ENCODE results near the gene MALSU1. TPM values are rescaled to one million over a fixed set of nuclear protein-coding genes. Genes with fewer than 3 reads are reported as not detected.

The MALSU1 gene
- 10 to 100 TPM; 46.3 to 52.8 TPM for total RNA-seq

DNA sequence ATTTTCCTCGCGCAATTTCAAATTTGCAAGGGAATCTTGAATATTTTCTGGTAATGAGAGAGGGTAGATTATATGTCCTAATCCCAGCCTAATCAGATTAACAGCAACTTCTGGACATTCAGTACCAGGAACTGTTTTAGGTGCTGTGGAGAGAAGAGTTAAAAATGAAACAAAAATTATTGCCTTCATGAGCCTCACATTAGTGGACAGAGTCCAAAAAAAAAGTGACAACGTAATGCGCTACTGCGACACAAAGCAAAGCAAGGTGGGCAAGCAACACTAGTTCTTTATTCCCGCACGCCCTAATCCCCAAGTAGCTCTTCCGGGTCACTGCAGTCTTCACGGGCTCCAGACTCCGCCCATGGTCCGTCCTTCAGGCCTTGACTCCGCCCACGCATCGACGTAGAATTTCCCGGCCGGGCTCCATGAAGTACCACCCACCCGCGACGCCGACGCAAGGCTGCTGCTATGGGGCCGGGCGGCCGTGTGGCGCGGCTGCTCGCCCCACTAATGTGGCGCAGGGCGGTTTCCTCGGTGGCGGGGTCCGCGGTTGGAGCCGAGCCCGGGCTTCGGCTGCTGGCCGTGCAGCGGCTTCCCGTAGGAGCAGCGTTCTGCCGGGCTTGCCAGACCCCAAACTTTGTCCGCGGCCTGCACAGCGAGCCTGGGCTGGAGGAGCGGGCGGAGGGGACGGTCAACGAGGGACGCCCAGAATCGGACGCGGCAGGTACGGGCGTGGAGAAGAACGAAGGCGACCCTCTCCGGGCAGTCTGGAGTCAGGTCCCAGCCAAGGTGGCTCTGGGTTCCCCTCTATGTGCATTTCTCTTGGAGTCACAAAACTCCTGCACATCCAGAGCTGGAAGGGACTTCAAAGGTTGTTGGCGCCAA is at the start of gene MALSU1:
MALSU1 (plus strand) TSS at position 455 of the 885 bp plus-strand sequence; CDS start at position 469, 14 bp downstream.
- Mint-ChIP-seq H3K4me1 (peaks cover 31% of the 10 kb centered on the region), H3K27ac (peak within 1 kb of the TSS; percentile 96), H3K9me3 (peaks cover 5% of the 10 kb centered on the region), H3K36me3 (peaks cover 16% of the 10 kb centered on the region), H3K4me3 (peak within 1 kb of the TSS; percentile 97), H3K27me3 (no peaks in the 10 kb centered on the region)
- ATAC-seq (ENCODE audit: low read depth) (peak; percentile 99), DNase-seq (peak; percentile 95)
- POLR2A ChIA-PET, result interaction anchor here (0.6 to 1.4 kb wide), 9 partner anchors 9 to 517 kb away, joined by 3 to 5 read pairs (median 3); no protein-coding TSS in a partner anchor

DNA sequence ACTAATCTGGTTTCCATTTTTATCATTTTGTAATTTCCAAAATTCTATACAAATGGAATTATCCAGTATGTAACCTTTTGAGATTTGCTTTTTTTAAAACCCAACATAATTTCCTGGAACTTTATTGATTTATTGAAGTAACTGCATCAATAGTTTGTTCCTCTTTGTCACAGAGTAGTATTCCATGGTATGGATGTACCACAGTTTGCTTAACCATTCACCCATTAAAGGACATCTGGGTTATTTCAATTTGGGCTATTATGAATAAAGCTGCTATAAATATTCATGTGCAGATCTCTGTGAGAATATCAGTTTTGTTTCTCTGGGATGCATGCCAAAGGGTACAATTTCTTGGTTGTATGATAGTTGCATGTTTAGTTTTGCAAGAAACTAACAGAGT is 49.7 kb upstream of the MALSU1 start:
- ATAC-seq (ENCODE audit: low read depth) (no peak), DNase-seq (no peak)
- peaks cover 83% of the 10 kb centered on the region for H3K27me3 Mint-ChIP-seq
- H3K4me1 Mint-ChIP-seq, result peaks cover 2% of the 10 kb centered on the region
- H3K9me3 Mint-ChIP-seq, result peaks cover 3% of the 10 kb centered on the region
- H3K4me3 Mint-ChIP-seq, result no peak overlapping the region
- H3K36me3 Mint-ChIP-seq, result no peaks in the 10 kb centered on the region
- POLR2A ChIA-PET, result no interaction called here
- H3K27ac Mint-ChIP-seq, result no peak overlapping the region

DNA sequence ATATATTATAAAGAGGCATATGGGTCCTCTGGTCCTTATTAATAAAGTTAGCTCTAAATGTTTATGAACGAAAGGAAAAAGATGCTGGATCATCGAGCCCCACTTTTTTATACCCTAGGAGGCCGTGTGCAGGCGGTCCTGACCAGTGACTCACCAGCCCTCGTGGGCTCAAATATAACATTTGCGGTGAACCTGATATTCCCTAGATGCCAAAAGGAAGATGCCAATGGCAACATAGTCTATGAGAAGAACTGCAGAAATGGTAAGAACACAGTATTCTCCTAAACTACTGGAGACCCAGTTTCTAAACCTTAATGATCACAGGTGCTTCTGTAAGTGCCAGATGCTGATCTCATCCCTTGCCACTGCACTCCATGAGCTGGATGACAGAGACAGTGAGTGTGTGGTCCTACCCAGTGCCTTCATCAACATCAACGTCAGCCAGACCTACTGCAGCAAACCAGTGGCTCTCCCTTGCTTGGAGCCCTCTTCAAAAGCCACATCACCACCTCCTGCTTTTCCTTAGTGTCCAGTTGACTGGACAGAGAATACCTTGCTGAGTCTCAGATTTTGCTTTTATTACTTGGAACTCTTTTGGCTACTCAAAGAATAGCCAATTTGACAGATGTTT is 45.0 kb upstream of the MALSU1 start:
- peaks cover 62% of the 10 kb centered on the region for H3K27me3 Mint-ChIP-seq

DNA sequence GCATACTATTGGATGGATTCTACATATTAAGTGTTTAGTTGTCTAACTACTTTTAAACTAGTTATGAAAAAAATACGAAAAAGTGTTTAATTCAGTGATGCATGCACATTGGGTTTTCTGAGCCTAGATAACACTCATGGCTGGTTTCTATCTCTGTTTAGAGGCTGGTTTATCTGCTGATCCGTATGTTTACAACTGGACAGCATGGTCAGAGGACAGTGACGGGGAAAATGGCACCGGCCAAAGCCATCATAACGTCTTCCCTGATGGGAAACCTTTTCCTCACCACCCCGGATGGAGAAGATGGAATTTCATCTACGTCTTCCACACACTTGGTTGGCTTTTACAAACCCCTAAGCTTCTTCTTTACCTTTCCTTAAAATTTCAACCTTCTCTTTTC is 42.4 kb upstream of the MALSU1 start:
- Mint-ChIP-seq H3K9me3 (no peaks in the 10 kb centered on the region), H3K27ac (no peak overlapping the region), H3K27me3 (peaks cover 42% of the 10 kb centered on the region), H3K36me3 (no peaks in the 10 kb centered on the region), H3K4me1 (no peaks in the 10 kb centered on the region), H3K4me3 (no peak overlapping the region)
- POLR2A ChIA-PET, result interaction anchor here (0.6 kb wide), 1 partner anchor 16 kb away, joined by 4 read pairs; no protein-coding TSS in a partner anchor
- no peak for DNase-seq
- no peak for ATAC-seq (ENCODE audit: low read depth)

More for the DNA sequence above, 45.0 kb upstream of the MALSU1 start:
- Mint-ChIP-seq H3K36me3 (no peaks in the 10 kb centered on the region), H3K27ac (no peak overlapping the region), H3K4me3 (no peak overlapping the region), H3K9me3 (peaks cover 2% of the 10 kb centered on the region), H3K4me1 (no peaks in the 10 kb centered on the region)
- POLR2A ChIA-PET, result no interaction called here
- no peak for DNase-seq
- ATAC-seq (ENCODE audit: low read depth), result no peak

DNA sequence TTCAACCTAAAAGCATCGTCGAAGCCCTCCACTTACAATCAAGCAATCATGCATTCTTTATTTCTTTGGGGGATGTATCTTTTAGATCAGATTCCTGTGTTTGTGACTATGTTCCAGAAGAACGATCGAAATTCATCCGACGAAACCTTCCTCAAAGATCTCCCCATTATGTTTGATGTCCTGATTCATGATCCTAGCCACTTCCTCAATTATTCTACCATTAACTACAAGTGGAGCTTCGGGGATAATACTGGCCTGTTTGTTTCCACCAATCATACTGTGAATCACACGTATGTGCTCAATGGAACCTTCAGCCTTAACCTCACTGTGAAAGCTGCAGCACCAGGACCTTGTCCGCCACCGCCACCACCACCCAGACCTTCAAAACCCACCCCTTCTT is 38.8 kb upstream of the MALSU1 start:
- peaks cover 21% of the 10 kb centered on the region for H3K27me3 Mint-ChIP-seq
- no peak overlapping the region for H3K4me3 Mint-ChIP-seq
- POLR2A ChIA-PET, result no interaction called here
- no peaks in the 10 kb centered on the region for H3K9me3 Mint-ChIP-seq
- DNase-seq (no peak), ATAC-seq (ENCODE audit: low read depth) (no peak)
- H3K4me1 Mint-ChIP-seq, result no peaks in the 10 kb centered on the region
- no peaks in the 10 kb centered on the region for H3K36me3 Mint-ChIP-seq
- H3K27ac Mint-ChIP-seq, result no peak overlapping the region

DNA sequence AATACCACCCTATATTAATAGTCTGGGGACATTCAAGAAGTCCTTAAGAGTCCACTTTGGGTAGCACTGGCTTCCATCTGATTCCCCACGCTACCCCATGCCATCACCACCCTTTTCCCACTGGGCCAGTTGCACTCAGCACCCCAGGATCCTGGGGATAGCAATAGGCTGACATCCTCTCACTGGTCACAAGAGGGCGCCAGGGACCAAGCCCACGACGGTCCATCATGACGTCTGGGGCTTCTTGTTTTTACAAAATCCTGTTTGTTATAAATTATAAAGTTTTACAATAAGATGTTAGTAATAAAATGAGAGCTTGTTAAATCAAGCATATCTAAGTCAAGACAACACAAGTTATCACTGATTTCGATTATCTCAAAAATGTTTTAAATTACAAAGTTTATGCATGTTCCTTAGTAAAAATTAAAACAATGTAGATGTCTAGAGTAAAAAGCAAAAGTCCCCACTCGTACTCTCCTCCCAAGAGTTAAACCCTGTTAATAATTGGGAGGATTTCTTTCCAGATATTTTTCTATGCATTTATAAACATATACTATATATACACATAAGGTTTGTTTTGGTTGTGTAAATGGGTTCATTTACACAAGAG is 37.2 kb upstream of the MALSU1 start:
- ATAC-seq (ENCODE audit: low read depth), result peak; percentile 85

DNA sequence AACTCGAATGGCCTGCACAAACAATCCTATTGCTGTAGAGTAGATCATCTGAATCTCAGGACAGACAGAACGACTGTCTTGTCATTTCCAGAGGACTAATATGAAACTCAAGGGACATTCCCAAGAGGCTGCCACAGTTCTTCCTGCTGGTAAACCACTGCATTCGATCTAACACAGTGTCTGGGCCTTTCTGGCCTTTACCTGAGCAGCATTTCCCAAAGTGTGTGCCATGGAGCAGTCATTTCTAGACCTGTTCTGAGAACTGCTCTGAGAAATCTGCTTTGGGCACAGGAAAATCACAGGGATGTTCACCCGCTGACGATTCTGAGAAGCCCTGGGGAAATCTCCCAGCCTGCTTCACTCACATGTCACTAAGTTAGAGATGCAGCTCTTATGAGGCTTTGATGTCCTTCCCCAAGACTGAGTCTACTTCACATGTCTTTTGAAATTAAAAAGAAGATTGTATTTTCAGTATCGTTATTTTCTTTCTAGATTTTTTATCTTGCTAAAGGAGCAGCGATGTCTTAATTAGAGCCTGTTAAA is 34.2 kb upstream of the MALSU1 start:
- no peaks in the 10 kb centered on the region for H3K4me1 Mint-ChIP-seq
- no peak overlapping the region for H3K4me3 Mint-ChIP-seq
- DNase-seq, result no peak
- peaks cover 5% of the 10 kb centered on the region for H3K27me3 Mint-ChIP-seq
- H3K9me3 Mint-ChIP-seq, result no peaks in the 10 kb centered on the region
- H3K36me3 Mint-ChIP-seq, result no peaks in the 10 kb centered on the region
- no peak for ATAC-seq (ENCODE audit: low read depth)
- POLR2A ChIA-PET, result no interaction called here
- no peak overlapping the region for H3K27ac Mint-ChIP-seq

More for the DNA sequence above, 37.2 kb upstream of the MALSU1 start:
- H3K4me1 Mint-ChIP-seq, result no peaks in the 10 kb centered on the region
- no peak overlapping the region for H3K27ac Mint-ChIP-seq
- H3K36me3 Mint-ChIP-seq, result no peaks in the 10 kb centered on the region
- peaks cover 15% of the 10 kb centered on the region for H3K27me3 Mint-ChIP-seq
- H3K4me3 Mint-ChIP-seq, result no peak overlapping the region
- peak; percentile 64 for DNase-seq
- POLR2A ChIA-PET, result no interaction called here
- no peaks in the 10 kb centered on the region for H3K9me3 Mint-ChIP-seq

DNA sequence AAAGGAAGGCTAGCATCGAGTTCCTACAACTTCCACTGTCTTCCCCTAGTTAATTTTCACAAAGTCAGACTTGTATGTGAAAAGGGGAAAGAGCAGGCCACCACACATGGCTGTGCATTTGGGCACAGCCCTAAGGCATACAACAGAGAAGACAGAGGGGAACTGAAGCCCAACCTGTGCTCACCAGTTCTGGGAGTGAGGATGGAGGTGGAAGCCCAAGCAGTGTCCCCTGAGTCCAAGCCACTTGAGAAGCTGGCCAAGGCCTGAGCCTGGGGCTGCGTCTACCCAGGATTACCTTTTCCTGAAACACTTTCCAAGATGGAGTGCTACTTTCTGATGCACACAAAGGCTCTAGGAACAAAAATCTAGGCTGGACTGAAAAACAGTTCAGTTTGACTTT is 32.2 kb upstream of the MALSU1 start:
- no peak overlapping the region for H3K27ac Mint-ChIP-seq
- H3K4me1 Mint-ChIP-seq, result no peaks in the 10 kb centered on the region
- no peak overlapping the region for H3K4me3 Mint-ChIP-seq
- peaks cover 5% of the 10 kb centered on the region for H3K27me3 Mint-ChIP-seq
- no peaks in the 10 kb centered on the region for H3K36me3 Mint-ChIP-seq
- H3K9me3 Mint-ChIP-seq, result no peaks in the 10 kb centered on the region
- DNase-seq (no peak), ATAC-seq (ENCODE audit: low read depth) (no peak)
- POLR2A ChIA-PET, result no interaction called here

DNA sequence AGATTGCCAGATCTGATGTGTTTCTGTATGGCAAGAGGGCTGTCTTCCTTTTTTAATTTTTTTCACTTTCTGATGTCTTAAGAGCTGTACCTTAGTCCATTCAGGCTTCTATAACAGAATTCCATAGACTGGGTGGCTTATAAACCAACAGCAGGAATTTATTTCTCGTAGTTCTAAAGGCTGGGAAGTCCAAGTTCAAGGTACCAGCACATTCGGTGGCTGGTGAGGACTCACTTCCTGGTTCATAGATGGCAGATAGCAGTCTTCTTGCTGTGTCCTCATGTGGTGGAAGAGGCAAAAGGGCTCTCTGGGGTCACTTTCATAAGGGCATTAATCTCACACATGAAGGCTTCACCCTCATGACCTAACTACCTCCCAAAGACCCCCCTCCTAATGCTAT is 31.8 kb upstream of the MALSU1 start:
- Mint-ChIP-seq H3K36me3 (no peaks in the 10 kb centered on the region), H3K4me3 (no peak overlapping the region), H3K4me1 (peaks cover 3% of the 10 kb centered on the region), H3K9me3 (no peaks in the 10 kb centered on the region), H3K27ac (no peak overlapping the region), H3K27me3 (peaks cover 9% of the 10 kb centered on the region)
- DNase-seq (no peak), ATAC-seq (ENCODE audit: low read depth) (no peak)
- POLR2A ChIA-PET, result no interaction called here

DNA sequence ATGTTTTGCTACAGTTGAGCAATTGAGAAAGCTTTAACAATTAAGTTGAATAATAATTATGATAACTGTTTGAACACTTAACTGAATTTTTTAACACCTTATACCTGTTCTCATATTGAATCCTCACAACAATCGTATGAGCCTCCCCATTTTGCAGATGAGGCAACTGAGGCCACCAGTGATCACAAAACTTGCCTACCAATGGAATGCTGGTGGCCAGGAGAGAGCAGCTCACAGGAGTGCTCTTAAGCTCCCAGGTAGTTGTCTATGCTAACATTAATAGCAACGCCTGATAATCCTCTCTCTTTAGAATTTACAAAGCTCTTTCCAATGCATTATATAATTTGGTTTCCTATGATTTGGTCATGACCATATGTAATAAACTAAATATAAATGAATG is 31.0 kb upstream of the MALSU1 start:
- Mint-ChIP-seq H3K27ac (no peak overlapping the region), H3K4me3 (no peak overlapping the region), H3K36me3 (no peaks in the 10 kb centered on the region), H3K9me3 (no peaks in the 10 kb centered on the region), H3K27me3 (peaks cover 9% of the 10 kb centered on the region), H3K4me1 (peaks cover 9% of the 10 kb centered on the region)
- ATAC-seq (ENCODE audit: low read depth) (no peak), DNase-seq (no peak)
- POLR2A ChIA-PET, result no interaction called here

DNA sequence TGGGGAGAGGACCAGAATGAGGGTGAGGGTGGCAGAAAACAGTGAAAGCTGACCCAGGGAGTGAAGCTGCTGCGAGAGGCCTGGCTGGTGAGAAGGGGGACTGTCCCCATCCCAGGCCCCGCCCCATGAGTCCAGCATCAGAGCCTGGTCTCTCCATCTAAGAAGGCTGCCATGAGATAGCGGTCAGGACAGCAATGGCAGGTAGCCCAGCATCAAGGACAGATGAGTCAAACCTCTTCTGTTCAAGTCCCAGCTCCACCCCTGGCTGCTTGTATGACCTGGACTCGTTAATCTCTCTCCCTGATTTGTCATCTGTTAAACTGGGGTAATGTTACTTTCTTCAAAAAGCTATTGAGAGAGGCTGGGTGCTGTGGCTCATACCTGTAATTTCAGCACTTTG is 30.4 kb upstream of the MALSU1 start:
- H3K4me1 Mint-ChIP-seq, result peaks cover 13% of the 10 kb centered on the region
- no peak overlapping the region for H3K27ac Mint-ChIP-seq
- H3K4me3 Mint-ChIP-seq, result no peak overlapping the region
- H3K27me3 Mint-ChIP-seq, result peaks cover 8% of the 10 kb centered on the region
- DNase-seq, result no peak
- H3K9me3 Mint-ChIP-seq, result no peaks in the 10 kb centered on the region
- POLR2A ChIA-PET, result no interaction called here
- no peaks in the 10 kb centered on the region for H3K36me3 Mint-ChIP-seq
- no peak for ATAC-seq (ENCODE audit: low read depth)

DNA sequence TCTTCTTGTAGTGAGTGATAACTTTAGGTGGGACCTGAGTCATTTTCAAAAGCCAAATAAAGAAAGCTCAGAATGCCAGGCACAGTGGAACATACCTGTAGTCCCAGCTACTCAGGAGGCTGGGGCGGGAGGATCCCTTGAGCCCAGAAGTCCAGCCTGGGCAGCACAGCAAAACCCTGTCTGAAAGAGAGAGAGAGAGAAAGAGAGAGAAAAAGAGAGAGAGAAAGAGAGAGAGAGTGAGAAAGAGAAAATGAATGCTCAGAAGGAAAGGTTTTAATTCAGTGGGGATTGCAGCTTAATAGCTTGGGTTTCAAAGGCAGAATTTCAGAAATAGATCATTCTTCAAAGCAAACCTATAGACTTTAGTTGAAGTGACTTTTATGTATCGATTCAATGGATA is 26.9 kb upstream of the MALSU1 start:
- peaks cover 18% of the 10 kb centered on the region for H3K4me1 Mint-ChIP-seq
- H3K4me3 Mint-ChIP-seq, result peak overlapping the region; percentile 4
- H3K27ac Mint-ChIP-seq, result peak overlapping the region; percentile 34

DNA sequence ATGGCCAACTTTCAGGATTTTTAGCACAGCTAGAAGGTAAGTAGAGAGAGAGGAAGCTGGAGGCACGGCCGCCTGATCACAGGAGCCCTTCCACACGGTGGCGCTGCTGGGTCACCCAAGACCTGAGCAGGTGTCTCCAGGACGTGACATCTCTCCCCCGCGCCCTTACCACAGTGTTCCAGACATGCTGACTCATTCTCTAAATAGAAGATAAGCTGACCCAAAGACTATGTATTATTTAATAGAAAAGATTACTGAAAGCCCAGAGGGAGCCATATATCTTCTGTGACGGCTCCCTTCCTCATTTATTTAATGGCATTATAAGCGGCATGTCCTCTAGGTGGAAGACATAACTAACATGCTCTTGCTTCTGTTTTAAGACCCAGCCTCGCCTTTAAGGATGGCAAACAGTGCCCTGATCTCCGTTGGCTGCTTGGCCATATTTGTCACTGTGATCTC is 26.0 kb upstream of the MALSU1 start:
- H3K27me3 Mint-ChIP-seq, result peaks cover 5% of the 10 kb centered on the region
- POLR2A ChIA-PET, result interaction anchor here (0.5 to 1.4 kb wide), 5 partner anchors 17 to 271 kb away, joined by 3 to 5 read pairs (median 4); no protein-coding TSS in a partner anchor
- no peaks in the 10 kb centered on the region for H3K36me3 Mint-ChIP-seq
- H3K9me3 Mint-ChIP-seq, result no peaks in the 10 kb centered on the region
- H3K4me1 Mint-ChIP-seq, result peaks cover 18% of the 10 kb centered on the region
- peak; percentile 99 for ATAC-seq (ENCODE audit: low read depth)
- H3K27ac Mint-ChIP-seq, result peak overlapping the region; percentile 66
- DNase-seq, result peak; percentile 92
- peak overlapping the region; percentile 69 for H3K4me3 Mint-ChIP-seq

More for the DNA sequence above, 26.9 kb upstream of the MALSU1 start:
- DNase-seq (no peak), ATAC-seq (ENCODE audit: low read depth) (no peak)
- POLR2A ChIA-PET, result interaction anchor here (0.5 kb wide), 1 partner anchor 92 kb away, joined by 3 read pairs; no protein-coding TSS in a partner anchor
- Mint-ChIP-seq H3K9me3 (no peaks in the 10 kb centered on the region), H3K27me3 (peaks cover 5% of the 10 kb centered on the region), H3K36me3 (no peaks in the 10 kb centered on the region)

All from activated naive CD8-positive, alpha-beta T cell treated with anti-CD3 and anti-CD28 coated beads, Interleukin-2, amount 10 ng/mL, durations not matched to agents 7 days and 5 days (primary cell).